ENCODE measurements around the gene NCAM1. TPM values are rescaled to one million over a fixed set of nuclear protein-coding genes. Genes with fewer than 3 reads are reported as not detected.

The NCAM1 gene
- polyA plus RNA-seq, 1 donor (not counting 4 experiments of a cell fraction or from before 2014, with no cell fraction given), result 0.04 TPM

- TF ChIP-seq CTCF (optimal IDR thresholded peaks at IDR 0.05 in 1 of 3, IDR thresholded peaks at IDR 0.05 in 1 of 3, conservative IDR thresholded peaks at IDR 0.05 in 1 of 3; ENCODE audit: extremely low read depth in 1 of 3, insufficient read depth in 2 of 3, low read length in 3 of 3) (no peak), EZH2 (IDR thresholded peaks at IDR 0.05; ENCODE audit: low read length) (no peak)
- Histone ChIP-seq H3K9me3 (ENCODE audit: control insufficient read depth, low read depth, low read length) (no peaks in the 10 kb centered on the region), H2AFZ (ENCODE audit: control insufficient read depth, low read length) (no peak overlapping the region), H3K79me2 (ENCODE audit: control insufficient read depth, insufficient read depth, low read length) (no peaks in the 10 kb centered on the region), H3K4me1 (ENCODE audit: control insufficient read depth, extremely low read depth, insufficient read depth, low read length) (peaks cover 14% of the 10 kb centered on the region), H4K20me1 (ENCODE audit: control insufficient read depth, extremely low read depth, insufficient read depth, low read length) (no peaks in the 10 kb centered on the region), H3K9me1 (ENCODE audit: control insufficient read depth, extremely low read depth, insufficient read depth, low read length) (no peaks in the 10 kb centered on the region), H3K9ac (ENCODE audit: control insufficient read depth, extremely low read depth, insufficient read depth, low read length) (no peak overlapping the region), H3K27me3 (ENCODE audit: control insufficient read depth, extremely low read depth, insufficient read depth, low read length) (no peaks in the 10 kb centered on the region), H3K36me3 (ENCODE audit: control insufficient read depth in 2 of 2, extremely low read depth in 1 of 2, insufficient read depth in 2 of 2, low read length in 2 of 2) (no peaks in the 10 kb centered on the region), H3K4me3 (ENCODE audit: control insufficient read depth in 2 of 3, extremely low read depth in 1 of 3, insufficient read depth in 2 of 3, low read depth in 1 of 3, low read length in 3 of 3) (no peak overlapping the region), H3K27ac (ENCODE audit: control insufficient read depth, insufficient read depth, low read length) (no peak overlapping the region), H3K4me2 (ENCODE audit: control insufficient read depth, extremely low read depth, insufficient read depth, low read depth, low read length) (no peak overlapping the region)
- DNase-seq (ENCODE audit: low read depth, low spot score) (no peak), FAIRE-seq (no peak)
- dilution Hi-C loops (cut with MboI; ENCODE audit: extremely low pct_ligation_motif_present, low sequenced_read_pairs), result no loop called here
Observed at GRCh38 chr11:113253406-113253805, 292.2 kb downstream of the NCAM1 start.

DNA sequence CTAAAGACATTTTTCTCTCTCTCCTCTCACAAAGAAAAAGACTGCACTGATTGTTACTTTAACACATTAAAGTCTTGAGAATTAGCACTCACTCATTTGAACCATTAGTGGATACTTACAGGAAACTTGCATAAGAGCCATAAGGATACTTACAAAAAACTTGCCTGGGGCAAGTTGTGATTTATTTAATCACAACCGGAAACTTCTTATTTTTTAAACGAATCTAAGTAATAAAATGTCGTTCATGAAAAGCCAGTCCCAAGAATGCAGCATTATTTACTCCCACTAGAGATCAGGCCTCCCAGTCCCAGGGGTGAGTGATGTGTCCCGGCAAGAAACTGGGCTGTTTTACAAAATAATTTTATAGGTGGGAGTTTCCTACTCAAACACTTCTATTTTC is 293.9 kb downstream of the NCAM1 start:
- peak; percentile 9 for DNase-seq (ENCODE audit: low read depth, low spot score)
- no peaks in the 10 kb centered on the region for H3K9me1 ChIP-seq (ENCODE audit: control insufficient read depth, extremely low read depth, insufficient read depth, low read length)
- H3K27me3 ChIP-seq (ENCODE audit: control insufficient read depth, extremely low read depth, insufficient read depth, low read length), result no peaks in the 10 kb centered on the region
- H2AFZ ChIP-seq (ENCODE audit: control insufficient read depth, low read length), result no peak overlapping the region
- no peak for FAIRE-seq
- H3K4me3 ChIP-seq (ENCODE audit: control insufficient read depth in 2 of 3, extremely low read depth in 1 of 3, insufficient read depth in 2 of 3, low read depth in 1 of 3, low read length in 3 of 3), result no peak overlapping the region
- no peaks in the 10 kb centered on the region for H4K20me1 ChIP-seq (ENCODE audit: control insufficient read depth, extremely low read depth, insufficient read depth, low read length)
- H3K9me3 ChIP-seq (ENCODE audit: control insufficient read depth, low read depth, low read length), result no peaks in the 10 kb centered on the region
- TF ChIP-seq CTCF (optimal IDR thresholded peaks at IDR 0.05 in 1 of 3, IDR thresholded peaks at IDR 0.05 in 1 of 3, conservative IDR thresholded peaks at IDR 0.05 in 1 of 3; ENCODE audit: extremely low read depth in 1 of 3, insufficient read depth in 2 of 3, low read length in 3 of 3), result no peak
- no peak for TF ChIP-seq EZH2 (IDR thresholded peaks at IDR 0.05; ENCODE audit: low read length)
- no peak overlapping the region for H3K27ac ChIP-seq (ENCODE audit: control insufficient read depth, insufficient read depth, low read length)
- H3K4me1 ChIP-seq (ENCODE audit: control insufficient read depth, extremely low read depth, insufficient read depth, low read length), result peaks cover 14% of the 10 kb centered on the region
- no peaks in the 10 kb centered on the region for H3K36me3 ChIP-seq (ENCODE audit: control insufficient read depth in 2 of 2, extremely low read depth in 1 of 2, insufficient read depth in 2 of 2, low read length in 2 of 2)
- H3K79me2 ChIP-seq (ENCODE audit: control insufficient read depth, insufficient read depth, low read length), result no peaks in the 10 kb centered on the region
- no peak overlapping the region for H3K9ac ChIP-seq (ENCODE audit: control insufficient read depth, extremely low read depth, insufficient read depth, low read length)
- dilution Hi-C loops (cut with MboI; ENCODE audit: extremely low pct_ligation_motif_present, low sequenced_read_pairs), result no loop called here
- peak overlapping the region; percentile 17 for H3K4me2 ChIP-seq (ENCODE audit: control insufficient read depth, extremely low read depth, insufficient read depth, low read depth, low read length)
